ENCODE data around the gene CDK17.

- TF ChIP-seq CTCF (conservative IDR thresholded peaks at IDR 0.05; ENCODE audit: low read length) (no peak), EZH2phosphoT487 (IDR thresholded peaks at IDR 0.05; ENCODE audit: borderline replicate concordance) (no peak)
These were observed 134.8 kb downstream of the CDK17 start for GRCh38 chr12:96265400-96265799.
